OCI-M2 (cell line): ENCODE data around the gene GABRB3.

Experiments
- DNase-seq: peaks from one replicate; lab custom pipeline; 2025; ENCODE audit not compliant: unreplicated experiment; lab: John Stamatoyannopoulos, UW

The GABRB3 gene

GRCh38 chr15:26772154-26773066 lies at the start of gene GABRB3:
TSS of gene GABRB3 (minus strand) at chr15:26773066.
- DNase-seq = no peak

- no peak for DNase-seq
Observed at GRCh38 chr15:26807517-26808427, 34.9 kb upstream of the GABRB3 start.

- no peak for DNase-seq
Observed at GRCh38 chr15:26806574-26806973, 33.7 kb upstream of the GABRB3 start.

- no peak for DNase-seq
Observed at GRCh38 chr15:26806151-26806550, 33.3 kb upstream of the GABRB3 start.

GRCh38 chr15:26805470-26805869 lies 32.6 kb upstream of the GABRB3 start:
- DNase-seq = no peak

- no peak for DNase-seq
Observed at GRCh38 chr15:26804063-26804804, 31.4 kb upstream of the GABRB3 start.

GRCh38 chr15:26790118-26790517 lies 17.3 kb upstream of the GABRB3 start:
- DNase-seq = no peak

GRCh38 chr15:26781816-26782215 lies 8.9 kb upstream of the GABRB3 start:
- no peak for DNase-seq

- DNase-seq = no peak
Observed at GRCh38 chr15:26773917-26774316, 1.1 kb upstream of the GABRB3 start.

- DNase-seq = no peak
Observed at GRCh38 chr15:26773067-26773877, 406 bp upstream of the GABRB3 start.

GRCh38 chr15:26771578-26772153 lies 1.2 kb downstream of the GABRB3 start:
- no peak for DNase-seq

- DNase-seq = no peak
Observed at GRCh38 chr15:26771168-26771567, 1.7 kb downstream of the GABRB3 start.

- no peak for DNase-seq
Observed at GRCh38 chr15:26767169-26767670, 5.6 kb downstream of the GABRB3 start.

- no peak for DNase-seq
Observed at GRCh38 chr15:26766262-26766661, 6.6 kb downstream of the GABRB3 start.

GRCh38 chr15:26759986-26760385 lies 12.9 kb downstream of the GABRB3 start:
- DNase-seq = no peak

GRCh38 chr15:26758079-26758478 lies 14.8 kb downstream of the GABRB3 start:
- DNase-seq = no peak

GRCh38 chr15:26757141-26757540 lies 15.7 kb downstream of the GABRB3 start:
- no peak for DNase-seq

- DNase-seq = no peak
Observed at GRCh38 chr15:26744894-26745293, 28.0 kb downstream of the GABRB3 start.

GRCh38 chr15:26739791-26740190 lies 33.1 kb downstream of the GABRB3 start:
- DNase-seq = no peak

- DNase-seq = no peak
Observed at GRCh38 chr15:26738996-26739395, 33.9 kb downstream of the GABRB3 start.
